Measurements from ENCODE around the gene ASB12.

Gene ASB12

GRCh38 chrX:64198036-64198435 is 32.4 kb downstream of the ASB12 start:
- TF ChIP-seq YY1 (IDR thresholded peaks at IDR 0.05; ENCODE audit: low read depth) (no peak), ZBTB7A (IDR thresholded peaks at IDR 0.05; ENCODE audit: low read depth) (no peak), REST (IDR thresholded peaks at IDR 0.05; ENCODE audit: low read depth) (no peak), CREB1 (IDR thresholded peaks at IDR 0.05; ENCODE audit: low read depth) (no peak), FOXM1 (IDR thresholded peaks at IDR 0.05; ENCODE audit: borderline replicate concordance, low read depth) (no peak), EP300 (IDR thresholded peaks at IDR 0.05; ENCODE audit: borderline replicate concordance) (no peak), TEAD4 (IDR thresholded peaks at IDR 0.05) (no peak), MAX (IDR thresholded peaks at IDR 0.05) (no peak), TCF12 (IDR thresholded peaks at IDR 0.05; ENCODE audit: low read depth) (no peak), NFIC (IDR thresholded peaks at IDR 0.05) (no peak), USF1 (IDR thresholded peaks at IDR 0.05) (no peak), EGR1 (IDR thresholded peaks at IDR 0.05) (no peak), TAF1 (IDR thresholded peaks at IDR 0.05; ENCODE audit: low read depth) (no peak), CEBPB (IDR thresholded peaks at IDR 0.05) (no peak), RAD21 (IDR thresholded peaks at IDR 0.05; ENCODE audit: low read depth) (no peak)

- TF ChIP-seq CREB1 (IDR thresholded peaks at IDR 0.05; ENCODE audit: low read depth) (no peak), MAX (IDR thresholded peaks at IDR 0.05) (no peak), FOXM1 (IDR thresholded peaks at IDR 0.05; ENCODE audit: borderline replicate concordance, low read depth) (no peak), REST (IDR thresholded peaks at IDR 0.05; ENCODE audit: low read depth) (no peak), NFIC (IDR thresholded peaks at IDR 0.05) (no peak), CEBPB (IDR thresholded peaks at IDR 0.05) (no peak), USF1 (IDR thresholded peaks at IDR 0.05) (no peak), RAD21 (IDR thresholded peaks at IDR 0.05; ENCODE audit: low read depth) (no peak), YY1 (IDR thresholded peaks at IDR 0.05; ENCODE audit: low read depth) (no peak), TAF1 (IDR thresholded peaks at IDR 0.05; ENCODE audit: low read depth) (no peak), TCF12 (IDR thresholded peaks at IDR 0.05; ENCODE audit: low read depth) (no peak), TEAD4 (IDR thresholded peaks at IDR 0.05) (no peak), EP300 (IDR thresholded peaks at IDR 0.05; ENCODE audit: borderline replicate concordance) (no peak), ZBTB7A (IDR thresholded peaks at IDR 0.05; ENCODE audit: low read depth) (no peak)
Measured at GRCh38 chrX:64196606-64197005, 33.8 kb downstream of the ASB12 start.

GRCh38 chrX:64195862-64196261 is 34.5 kb downstream of the ASB12 start:
- TF ChIP-seq YY1 (IDR thresholded peaks at IDR 0.05; ENCODE audit: low read depth): no peak
- TF ChIP-seq EP300 (IDR thresholded peaks at IDR 0.05; ENCODE audit: borderline replicate concordance): no peak
- TF ChIP-seq RAD21 (IDR thresholded peaks at IDR 0.05; ENCODE audit: low read depth): no peak
- no peak for TF ChIP-seq NFIC (IDR thresholded peaks at IDR 0.05)
- TF ChIP-seq FOXM1 (IDR thresholded peaks at IDR 0.05; ENCODE audit: borderline replicate concordance, low read depth): no peak

GRCh38 chrX:64192673-64193072 is 37.7 kb downstream of the ASB12 start:
- no peak for TF ChIP-seq TCF12 (IDR thresholded peaks at IDR 0.05; ENCODE audit: low read depth)
- TF ChIP-seq RAD21 (IDR thresholded peaks at IDR 0.05; ENCODE audit: low read depth): no peak
- no peak for TF ChIP-seq REST (IDR thresholded peaks at IDR 0.05; ENCODE audit: low read depth)
- TF ChIP-seq NFIC (IDR thresholded peaks at IDR 0.05): no peak
- TF ChIP-seq YY1 (IDR thresholded peaks at IDR 0.05; ENCODE audit: low read depth): no peak
- no peak for TF ChIP-seq MAX (IDR thresholded peaks at IDR 0.05)
- no peak for TF ChIP-seq TAF1 (IDR thresholded peaks at IDR 0.05; ENCODE audit: low read depth)
- TF ChIP-seq EGR1 (IDR thresholded peaks at IDR 0.05): no peak
- no peak for TF ChIP-seq CEBPB (IDR thresholded peaks at IDR 0.05)
- no peak for TF ChIP-seq CREB1 (IDR thresholded peaks at IDR 0.05; ENCODE audit: low read depth)
